HepG2 (cell line): Measurements from ENCODE around the gene HCN4.

Experiments
- ZBTB8A ChIP-seq: sonication (generic); formaldehyde crosslinking; IDR thresholded peaks from 2 replicates; pipeline ENCODE4 v1.4.0; 2020; ENCODE audit warnings: mild to moderate bottlenecking, low read depth, missing genetic modification reagents, borderline replicate concordance
- TF ChIP-seq, protein P1 (sequence below): sonication (generic); formaldehyde crosslinking; IDR thresholded peaks from 2 replicates; pipeline ENCODE4 v1.8.1; 2023; ENCODE audit warnings: mild to moderate bottlenecking, missing genetic modification reagents
- TF ChIP-seq, protein P2 (sequence below): sonication (generic); formaldehyde crosslinking; IDR thresholded peaks from 2 replicates; pipeline ENCODE4 v1.4.0; 2020; ENCODE audit warnings: mild to moderate bottlenecking, missing genetic modification reagents

DNA sequence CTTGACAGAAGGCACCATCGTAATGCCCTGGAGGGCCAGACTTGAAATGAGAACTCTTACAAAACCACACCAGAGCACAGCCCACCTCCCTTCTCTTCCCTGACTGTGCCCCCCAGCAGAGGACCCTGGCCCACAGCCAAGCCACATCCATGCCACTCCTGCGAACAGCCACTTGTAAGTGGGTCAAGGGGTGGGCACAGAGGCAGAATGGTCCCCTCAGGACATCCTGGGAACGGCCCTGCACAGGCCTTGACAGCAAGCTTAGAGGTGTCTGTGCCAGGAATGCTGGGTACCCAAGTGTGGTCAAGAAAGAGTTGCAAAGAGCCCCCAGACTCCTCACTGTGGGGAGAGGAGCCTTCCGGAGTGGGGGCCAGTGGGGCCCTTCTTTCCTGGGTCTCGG, 33.3 kb downstream of the HCN4 start:
- TF ChIP-seq ZBTB8A (CRISPR knock-in tag), result no peak
- TF ChIP-seq, protein P1, sequence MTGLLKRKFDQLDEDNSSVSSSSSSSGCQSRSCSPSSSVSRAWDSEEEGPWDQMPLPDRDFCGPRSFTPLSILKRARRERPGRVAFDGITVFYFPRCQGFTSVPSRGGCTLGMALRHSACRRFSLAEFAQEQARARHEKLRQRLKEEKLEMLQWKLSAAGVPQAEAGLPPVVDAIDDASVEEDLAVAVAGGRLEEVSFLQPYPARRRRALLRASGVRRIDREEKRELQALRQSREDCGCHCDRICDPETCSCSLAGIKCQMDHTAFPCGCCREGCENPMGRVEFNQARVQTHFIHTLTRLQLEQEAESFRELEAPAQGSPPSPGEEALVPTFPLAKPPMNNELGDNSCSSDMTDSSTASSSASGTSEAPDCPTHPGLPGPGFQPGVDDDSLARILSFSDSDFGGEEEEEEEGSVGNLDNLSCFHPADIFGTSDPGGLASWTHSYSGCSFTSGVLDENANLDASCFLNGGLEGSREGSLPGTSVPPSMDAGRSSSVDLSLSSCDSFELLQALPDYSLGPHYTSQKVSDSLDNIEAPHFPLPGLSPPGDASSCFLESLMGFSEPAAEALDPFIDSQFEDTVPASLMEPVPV (CRISPR knock-in tag), result no peak
- TF ChIP-seq, protein P2, sequence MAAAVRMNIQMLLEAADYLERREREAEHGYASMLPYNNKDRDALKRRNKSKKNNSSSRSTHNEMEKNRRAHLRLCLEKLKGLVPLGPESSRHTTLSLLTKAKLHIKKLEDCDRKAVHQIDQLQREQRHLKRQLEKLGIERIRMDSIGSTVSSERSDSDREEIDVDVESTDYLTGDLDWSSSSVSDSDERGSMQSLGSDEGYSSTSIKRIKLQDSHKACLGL (CRISPR knock-in tag), result no peak
